ENCODE results near the gene DYNC2LI1. TPM values are rescaled to one million over a fixed set of nuclear protein-coding genes. Genes with fewer than 3 reads are reported as not detected.

Gene DYNC2LI1
- total RNA-seq, 1 donor from 2014 or later: 30.1 TPM

DNA sequence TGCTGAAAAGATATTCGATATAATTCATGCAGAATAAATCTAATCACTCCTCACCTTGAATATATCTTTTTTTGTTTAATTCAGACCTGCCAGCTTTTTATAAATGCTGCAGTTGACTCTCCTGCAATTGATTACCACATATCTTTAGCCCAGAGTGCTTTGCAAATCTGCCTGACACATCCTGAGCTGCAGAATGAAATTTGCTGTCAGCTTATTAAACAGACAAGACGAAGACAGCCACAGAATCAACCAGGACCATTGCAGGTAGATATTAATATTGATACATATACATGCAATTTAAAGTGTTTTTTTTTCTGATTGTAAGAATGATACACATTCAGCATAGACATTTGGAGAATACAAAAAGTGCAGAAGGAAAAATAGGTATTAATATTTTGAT is 35.6 kb upstream of the DYNC2LI1 start:
- no peak overlapping the region for H3K4me3 Mint-ChIP-seq (ENCODE audit: low read depth)
- no peak for TF ChIP-seq CTCF (IDR thresholded peaks at IDR 0.05; ENCODE audit: unreplicated experiment)
- no peaks in the 10 kb centered on the region for H3K27me3 Mint-ChIP-seq
- no peak overlapping the region for H3K27ac Mint-ChIP-seq
- no peak for DNase-seq (ENCODE audit: low spot score, unreplicated experiment)
- no peaks in the 10 kb centered on the region for H3K9me3 Mint-ChIP-seq (ENCODE audit: low read depth)
- peaks cover 2% of the 10 kb centered on the region for H3K4me1 Mint-ChIP-seq (ENCODE audit: low read depth)
- no peaks in the 10 kb centered on the region for H3K36me3 Mint-ChIP-seq (ENCODE audit: insufficient read depth)

DNA sequence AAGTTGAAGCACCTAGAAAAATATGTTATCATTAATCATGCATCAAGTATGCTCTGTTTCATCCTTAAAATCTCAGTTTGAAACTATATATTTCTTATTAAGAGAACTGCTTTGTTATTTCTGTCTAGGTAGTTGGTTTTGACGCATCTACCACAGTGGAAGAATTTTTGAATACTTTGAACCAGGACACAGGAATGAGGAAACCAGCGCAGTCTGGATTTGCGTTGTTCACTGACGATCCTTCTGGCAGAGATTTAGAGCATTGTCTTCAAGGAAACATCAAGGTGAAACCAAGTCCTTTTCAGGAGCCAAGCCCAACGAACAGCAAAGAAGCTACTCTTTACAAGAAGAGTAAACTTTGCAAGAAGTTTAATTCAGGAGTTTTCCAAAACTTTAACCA is 30.1 kb upstream of the DYNC2LI1 start:
- H3K9me3 Mint-ChIP-seq (ENCODE audit: low read depth): no peaks in the 10 kb centered on the region
- no peak for TF ChIP-seq CTCF (IDR thresholded peaks at IDR 0.05; ENCODE audit: unreplicated experiment)
- no peaks in the 10 kb centered on the region for H3K27me3 Mint-ChIP-seq
- H3K4me3 Mint-ChIP-seq (ENCODE audit: low read depth): no peak overlapping the region
- H3K27ac Mint-ChIP-seq: no peak overlapping the region
- H3K36me3 Mint-ChIP-seq (ENCODE audit: insufficient read depth): no peaks in the 10 kb centered on the region
- no peaks in the 10 kb centered on the region for H3K4me1 Mint-ChIP-seq (ENCODE audit: low read depth)
- no peak for DNase-seq (ENCODE audit: low spot score, unreplicated experiment)

GRCh38 chr2:43745457-43745856 is 28.4 kb upstream of the DYNC2LI1 start:
- no peaks in the 10 kb centered on the region for H3K9me3 Mint-ChIP-seq (ENCODE audit: low read depth)
- no peaks in the 10 kb centered on the region for H3K4me1 Mint-ChIP-seq (ENCODE audit: low read depth)
- DNase-seq (ENCODE audit: low spot score, unreplicated experiment): no peak
- H3K27ac Mint-ChIP-seq: no peak overlapping the region
- no peak for TF ChIP-seq CTCF (IDR thresholded peaks at IDR 0.05; ENCODE audit: unreplicated experiment)
- H3K27me3 Mint-ChIP-seq: no peaks in the 10 kb centered on the region
- no peak overlapping the region for H3K4me3 Mint-ChIP-seq (ENCODE audit: low read depth)
- H3K36me3 Mint-ChIP-seq (ENCODE audit: insufficient read depth): no peaks in the 10 kb centered on the region

GRCh38 chr2:43748333-43748732 is 25.5 kb upstream of the DYNC2LI1 start:
- H3K36me3 Mint-ChIP-seq (ENCODE audit: insufficient read depth): no peaks in the 10 kb centered on the region
- no peaks in the 10 kb centered on the region for H3K9me3 Mint-ChIP-seq (ENCODE audit: low read depth)
- H3K27me3 Mint-ChIP-seq: no peaks in the 10 kb centered on the region
- H3K4me1 Mint-ChIP-seq (ENCODE audit: low read depth): no peaks in the 10 kb centered on the region
- no peak for TF ChIP-seq CTCF (IDR thresholded peaks at IDR 0.05; ENCODE audit: unreplicated experiment)
- H3K4me3 Mint-ChIP-seq (ENCODE audit: low read depth): no peak overlapping the region
- DNase-seq (ENCODE audit: low spot score, unreplicated experiment): no peak
- H3K27ac Mint-ChIP-seq: no peak overlapping the region

GRCh38 chr2:43749583-43749982 is 24.3 kb upstream of the DYNC2LI1 start:
- Mint-ChIP-seq H3K27me3 (no peaks in the 10 kb centered on the region), H3K9me3 (ENCODE audit: low read depth) (no peaks in the 10 kb centered on the region), H3K4me3 (ENCODE audit: low read depth) (no peak overlapping the region), H3K27ac (no peak overlapping the region), H3K4me1 (ENCODE audit: low read depth) (no peaks in the 10 kb centered on the region), H3K36me3 (ENCODE audit: insufficient read depth) (no peaks in the 10 kb centered on the region)
- DNase-seq (ENCODE audit: low spot score, unreplicated experiment): no peak
- TF ChIP-seq CTCF (IDR thresholded peaks at IDR 0.05; ENCODE audit: unreplicated experiment): no peak
